Lung (tissue), 12 donors: ENCODE results near the gene TSPAN5. TPM values are rescaled to one million over a fixed set of nuclear protein-coding genes. Genes with fewer than 3 reads are reported as not detected.

Source experiments
- ATAC-seq: fragments of 200-7000 bp; cut with Tn5 transposase; one replicate; pipeline ENCODE4 v1.9.1; 2020; ENCODE audit warnings: moderate number of reproducible peaks; ENCODE audit not compliant: insufficient read depth, low FRiP score
- DNase-seq, 3 donors: peaks; one replicate each; pipeline ENCODE4 v3.0.0-alpha.2; 2013 to 2017
- H3K27ac ChIP-seq, 2 donors: one replicate each; pipeline ENCODE4 v1.5.1; 2013; ENCODE audit warnings: mild to moderate bottlenecking in 2 of 2, moderate library complexity in 2 of 2, control low read depth in 1 of 2, inconsistent platforms in 1 of 2, low read depth in 1 of 2, low read length in 1 of 2
- H3K27me3 ChIP-seq, 3 donors: one replicate each; pipeline ENCODE4 v1.5.1; 2013; ENCODE audit warnings: low read length in 2 of 3; ENCODE audit not compliant: control insufficient read depth in 3 of 3, insufficient read depth in 3 of 3
- H3K36me3 ChIP-seq, 4 donors: one replicate each; pipeline ENCODE4 v1.5.1; 2013; ENCODE audit warnings: low read length in 4 of 4, mild to moderate bottlenecking in 1 of 4, moderate library complexity in 1 of 4; ENCODE audit not compliant: control insufficient read depth in 4 of 4, insufficient read depth in 4 of 4
- H3K4me1 ChIP-seq, 5 donors: one replicate each; pipeline ENCODE4 v1.5.1; 2013; ENCODE audit warnings: low read length in 5 of 5, mild to moderate bottlenecking in 2 of 5, moderate library complexity in 1 of 5; ENCODE audit not compliant: control insufficient read depth in 5 of 5, insufficient read depth in 5 of 5
- H3K4me3 ChIP-seq: one replicate; pipeline ENCODE4 v1.5.1; 2013; ENCODE audit warnings: mild to moderate bottlenecking, control low read depth, moderate library complexity
- H3K9ac ChIP-seq, 2 donors: one replicate each; pipeline ENCODE4 v1.5.1; 2013; ENCODE audit warnings: low read length in 2 of 2, control low read depth in 1 of 2; ENCODE audit not compliant: insufficient read depth in 1 of 2
- H3K9me3 ChIP-seq, 4 donors: one replicate each; pipeline ENCODE4 v1.5.1; 2013; ENCODE audit warnings: low read length in 3 of 4, mild to moderate bottlenecking in 1 of 4, moderate library complexity in 1 of 4; ENCODE audit not compliant: control insufficient read depth in 4 of 4, insufficient read depth in 3 of 4
- CTCF ChIP-seq: IDR thresholded peaks from 2 replicates; pipeline ENCODE4 v1.5.1; 2012; ENCODE audit warnings: mild to moderate bottlenecking; ENCODE audit errors: control extremely low read depth, extremely low read depth
- WGBS, 2 donors: extraction: QIAGEN DNeasy Blood & Tissue Kit; methylation state at CpG; one replicate each; pipeline ENCODE4 v1.1.7; 2013; 5-methylcytosine and 5-hydroxymethylcytosine counted together
- polyA plus RNA-seq, 2 donors: library from polyadenylated mRNA; stranded (reverse); fragments of 200-250 nt; gene quantifications; one replicate each; pipeline ENCODE4 v1.2.1, GENCODE V29; 2013
- total RNA-seq, 2 donors: library from RNA; depleted of rRNA in 1 of 2; stranded (reverse); fragments of >200 nt in 1 of 2; gene quantifications; one replicate each; pipeline ENCODE4 v1.2.1, GENCODE V29; 2014 to 2021
- donor health status: control.
- donor health status: control.
- donor health status: Bipolar disorder and iron deficiency.
- donor health status: healthy.
- donor health status: DM: yes; HTN: yes; CAD: no.

TSPAN5 gene
- total and polyA plus RNA-seq, 4 donors: 1.8 to 24.5 (median 6.3) TPM

- H3K4me1 ChIP-seq: no peaks in the 10 kb centered on the region
- H3K4me3 ChIP-seq: no peak overlapping the region
- DNase-seq (no peak), ATAC-seq (no peak)
- no peak overlapping the region for H3K27ac ChIP-seq
- TF ChIP-seq CTCF: no peak
- WGBS, 2 donors: 31 to 45% methylated on average over 5 of the region's 5 CpGs
- no peak overlapping the region for H3K9ac ChIP-seq
- H3K27me3 ChIP-seq: no peaks in the 10 kb centered on the region
- H3K9me3 ChIP-seq: no peaks in the 10 kb centered on the region
- no peaks in the 10 kb centered on the region for H3K36me3 ChIP-seq
Measured at GRCh38 chr4:98672583-98673287, 14.3 kb upstream of the TSPAN5 start.

- Histone ChIP-seq H3K4me3 (no peak overlapping the region), H3K9me3 (no peaks in the 10 kb centered on the region), H3K4me1 (no peaks in the 10 kb centered on the region), H3K36me3 (no peaks in the 10 kb centered on the region), H3K27ac (no peak overlapping the region), H3K27me3 (no peaks in the 10 kb centered on the region), H3K9ac (no peak overlapping the region)
- DNase-seq: no peak
- TF ChIP-seq CTCF: no peak
- ATAC-seq: no peak
Measured at GRCh38 chr4:98671131-98671530, 12.7 kb upstream of the TSPAN5 start.

- DNase-seq: no peak
- no peaks in the 10 kb centered on the region for H3K4me1 ChIP-seq
- WGBS, 2 donors: 94 to 97% methylated on average over 5 of the region's 5 CpGs
- H3K9me3 ChIP-seq: no peaks in the 10 kb centered on the region
- H3K27ac ChIP-seq: no peak overlapping the region
- H3K27me3 ChIP-seq: no peaks in the 10 kb centered on the region
- no peak overlapping the region for H3K4me3 ChIP-seq
- TF ChIP-seq CTCF: no peak
- no peak overlapping the region for H3K9ac ChIP-seq
- H3K36me3 ChIP-seq: no peaks in the 10 kb centered on the region
- no peak for ATAC-seq
Measured at GRCh38 chr4:98670186-98670585, 11.8 kb upstream of the TSPAN5 start.

GRCh38 chr4:98669577-98669976, 11.2 kb upstream of the TSPAN5 start:
- WGBS, 2 donors: 88% methylated on average over 4 of the region's 4 CpGs
- TF ChIP-seq CTCF: no peak

More at GRCh38 chr4:98669577-98669976, 11.2 kb upstream of the TSPAN5 start:
- Histone ChIP-seq H3K27ac (no peak overlapping the region), H3K4me3 (no peak overlapping the region), H3K4me1 (no peaks in the 10 kb centered on the region), H3K27me3 (no peaks in the 10 kb centered on the region), H3K9ac (no peak overlapping the region), H3K9me3 (no peaks in the 10 kb centered on the region), H3K36me3 (no peaks in the 10 kb centered on the region)
- ATAC-seq (no peak), DNase-seq (no peak)
